OCI-LY3 (cell line): ENCODE results near the gene LRRC37B.
"Not testable (repeated sequence)": the region's sequence is repeated elsewhere in the genome, so short reads cannot be mapped to it uniquely, and the experiment has no call there.

ENCODE experiments used
- CTCF ChIP-seq: fragments of 200-600, 300-600 bp; sonication (generic); IDR thresholded peaks from 2 replicates; pipeline ENCODE4 v1.5.1; 2014; ENCODE audit warnings: antibody characterized with exemption, low read length, low read depth
- EZH2phosphoT487 ChIP-seq: fragments of 200-600 bp; shearing (Covaris generic); IDR thresholded peaks from 2 replicates; pipeline ENCODE4 v1.6.1; 2018; ENCODE audit warnings: antibody characterized with exemption, mixed run types, low read depth

- TF ChIP-seq CTCF, EZH2phosphoT487: not testable (repeated sequence)
Observed at GRCh38 chr17:32033812-32034211, 26.6 kb downstream of the LRRC37B start.
